GM21447 (cell line): Measurements from ENCODE around the gene TPRG1L.

Source experiments
- ATAC-seq: cut with Tn5 transposase; IDR thresholded peaks from one replicate; pipeline ENCODE4 v1.9.1; 2021; ENCODE audit not compliant: unreplicated experiment

The TPRG1L gene

DNA sequence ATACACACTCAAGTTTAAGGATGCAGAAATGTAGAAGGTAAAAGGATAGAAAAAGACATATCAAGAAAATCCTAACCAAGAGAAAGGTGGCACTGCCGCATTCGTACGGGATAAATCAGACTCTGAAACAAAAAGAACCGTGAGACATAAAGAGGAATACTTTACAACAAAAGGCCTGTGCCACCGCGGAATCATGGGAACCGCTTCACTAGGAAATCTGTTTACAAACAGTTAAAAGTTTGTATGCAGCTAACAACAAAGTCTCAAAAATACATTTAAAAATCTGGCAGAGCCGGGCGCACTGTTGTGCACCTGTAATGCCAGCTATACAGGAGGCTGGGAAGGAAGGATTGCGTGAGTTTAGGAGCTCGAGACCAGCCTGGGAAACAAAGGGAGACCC lies 17.0 kb downstream of the TPRG1L start:
- no peak for ATAC-seq

DNA sequence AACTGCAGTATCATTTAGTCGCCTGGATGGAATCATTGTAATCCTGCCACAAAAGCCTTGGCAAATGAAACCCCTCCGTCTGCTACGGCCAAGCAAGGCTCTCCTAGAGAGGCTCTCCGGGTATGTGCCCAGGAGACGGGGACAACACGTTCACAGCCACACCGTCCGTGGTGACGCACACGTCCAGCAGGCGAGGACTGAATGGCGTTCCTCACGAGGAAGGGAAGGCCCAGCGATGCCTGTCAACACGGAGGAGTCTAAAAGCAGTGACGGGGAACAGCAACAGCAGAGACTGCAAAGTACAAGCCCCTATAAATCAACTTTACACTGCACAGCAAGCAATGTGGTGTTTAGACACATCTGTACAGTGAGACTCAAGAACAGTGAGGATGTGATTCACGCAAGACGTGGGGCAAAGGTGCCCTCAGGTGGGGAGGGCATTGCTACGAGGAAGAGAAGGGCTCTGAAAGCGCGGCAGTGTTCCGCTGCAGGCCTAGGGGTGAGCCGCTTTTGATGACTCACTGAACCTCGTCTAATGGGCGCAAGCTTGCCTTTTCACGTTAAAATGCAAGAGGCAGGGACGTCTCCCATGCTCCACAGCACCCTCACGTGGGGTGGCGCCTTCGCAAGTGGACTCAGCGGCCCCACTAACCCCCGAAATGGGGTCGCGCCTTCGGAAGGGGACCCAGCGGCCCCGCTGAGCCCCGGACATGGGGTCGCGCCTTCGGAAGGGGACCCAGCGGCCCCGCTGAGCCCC lies 18.3 kb downstream of the TPRG1L start:
- no peak for ATAC-seq

DNA sequence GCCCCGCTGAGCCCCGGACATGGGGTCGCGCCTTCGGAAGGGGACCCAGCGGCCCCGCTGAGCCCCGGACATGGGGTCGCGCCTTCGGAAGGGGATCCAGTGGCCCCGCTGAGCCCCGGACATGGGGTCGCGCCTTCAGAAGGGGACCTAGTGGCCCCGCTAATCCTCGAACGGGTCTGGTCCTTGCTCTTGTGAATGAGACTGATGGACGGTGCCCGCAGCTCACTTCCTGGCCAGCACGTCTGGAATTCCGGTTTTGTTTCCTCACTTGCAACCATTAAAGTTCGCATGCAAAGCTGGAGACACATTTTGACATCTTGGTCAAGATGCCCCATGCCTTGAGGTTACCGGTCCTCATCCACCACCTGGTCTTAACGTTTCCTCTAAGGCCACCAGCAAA lies 19.5 kb downstream of the TPRG1L start:
- no peak for ATAC-seq

DNA sequence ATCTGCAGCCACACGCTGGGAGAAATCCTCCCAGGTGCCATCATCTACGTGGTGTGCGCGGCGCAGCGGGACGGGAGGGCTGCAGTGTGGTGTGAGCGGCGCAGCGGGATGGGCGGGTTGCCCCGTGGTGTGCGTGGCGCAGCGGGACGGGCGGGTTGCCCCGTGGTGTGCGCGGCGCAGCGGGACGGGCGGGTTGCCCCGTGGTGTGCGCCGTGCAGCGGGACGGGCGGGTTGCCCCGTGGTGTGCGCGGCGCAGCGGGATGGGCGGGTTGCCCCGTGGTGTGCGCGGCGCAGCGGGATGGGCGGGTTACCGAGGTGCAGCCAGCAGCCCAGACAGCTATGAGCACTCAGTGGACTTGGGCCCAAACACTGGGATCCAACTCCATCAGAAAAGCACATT lies 20.4 kb downstream of the TPRG1L start:
- no peak for ATAC-seq

DNA sequence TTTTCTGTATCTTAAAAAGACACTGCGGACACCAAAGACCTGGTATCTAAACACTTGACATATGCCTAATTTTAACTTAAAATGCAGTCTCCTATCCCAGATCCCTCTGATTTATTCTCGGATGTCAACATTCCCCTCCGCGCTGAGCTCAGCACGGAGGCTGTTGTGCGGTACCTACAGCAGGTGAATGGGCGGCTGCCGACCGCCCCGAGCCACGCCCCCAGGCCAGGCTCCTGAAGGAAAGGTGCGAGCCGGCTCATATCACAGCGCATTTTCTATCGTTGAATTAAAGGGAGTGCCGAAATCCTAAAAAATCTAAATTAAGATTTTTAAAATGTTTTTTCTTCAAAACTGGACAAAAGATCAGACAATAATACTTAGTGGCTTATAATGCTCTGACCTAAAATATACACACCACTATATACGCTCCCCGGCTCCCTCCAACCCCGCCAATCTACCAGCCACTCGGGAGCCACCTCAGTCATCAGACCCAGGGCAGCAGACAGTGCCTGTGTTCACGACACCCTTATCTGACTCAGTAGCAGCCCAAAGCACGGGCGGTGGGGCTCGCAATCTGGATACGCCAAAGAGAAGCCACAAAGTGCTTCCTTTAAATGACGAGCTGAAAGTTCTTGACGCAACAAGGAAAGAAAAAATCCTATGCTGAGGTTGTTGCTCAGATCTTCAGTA lies 21.0 kb downstream of the TPRG1L start:
- ATAC-seq, result no peak

DNA sequence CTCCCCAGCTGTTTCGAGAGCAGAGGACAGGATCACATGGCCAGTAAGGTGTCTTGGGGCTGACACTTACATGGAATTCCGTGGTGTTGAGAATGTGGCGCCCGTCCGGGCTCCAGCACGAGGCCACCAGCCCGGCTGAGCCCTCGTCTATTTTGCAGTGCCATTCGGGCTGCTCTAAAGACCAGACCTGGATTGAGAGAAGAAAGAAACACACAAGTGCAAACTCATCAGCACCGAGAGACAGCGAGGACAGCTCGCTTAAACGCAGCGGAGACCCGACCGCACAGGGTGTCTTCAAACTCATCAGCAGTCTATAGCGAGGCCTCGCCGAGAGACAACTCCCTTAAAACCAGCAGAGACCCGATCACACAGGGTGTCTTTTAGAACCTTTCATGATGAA lies 21.8 kb downstream of the TPRG1L start:
- no peak for ATAC-seq

DNA sequence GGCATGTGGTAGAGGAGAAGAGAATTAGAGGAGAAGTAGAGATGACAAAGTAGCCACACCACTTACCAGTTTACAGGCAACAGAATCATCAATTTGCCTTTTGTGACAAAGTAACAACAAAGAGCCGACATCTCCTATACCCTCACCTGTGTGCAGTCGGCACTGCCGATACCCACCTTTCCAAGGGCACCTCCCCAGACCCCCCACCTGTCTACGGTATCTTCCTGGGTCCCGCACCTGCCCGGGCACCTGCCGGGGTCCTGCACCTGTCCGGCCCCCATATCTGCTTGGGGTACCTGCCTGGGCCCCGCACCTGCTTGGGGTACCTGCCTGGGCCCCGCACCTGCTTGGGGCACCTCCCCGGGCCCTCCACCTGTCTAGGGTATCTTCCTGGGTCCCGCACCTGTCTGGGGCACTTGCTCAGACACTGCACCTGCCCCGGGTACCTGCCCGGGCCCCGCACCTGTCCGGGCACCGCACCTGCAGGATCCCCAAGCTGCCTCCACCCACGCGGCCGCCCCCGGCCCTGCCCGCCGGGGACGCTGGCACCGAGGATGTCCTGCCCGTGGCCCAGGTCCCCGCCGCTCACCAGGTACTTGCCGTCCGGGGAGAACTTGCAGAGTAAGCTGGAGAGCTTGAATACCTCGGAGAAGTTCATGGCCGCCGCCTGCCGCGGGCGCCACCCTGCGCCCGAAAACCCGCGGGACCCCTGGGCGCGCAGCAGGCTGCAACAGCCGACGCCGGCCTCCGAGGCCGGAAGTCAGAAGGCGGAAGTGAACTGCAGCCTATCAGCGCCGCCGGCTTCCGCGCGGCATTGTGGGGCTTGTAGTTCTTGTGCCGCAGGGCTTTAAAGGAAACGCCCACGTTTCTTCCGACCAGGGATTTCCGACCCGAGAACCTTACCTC lies 24.8 kb downstream of the TPRG1L start, which contains the start of gene WRAP73:
Gene WRAP73, minus strand, starts transcription at position 762 of the 906 bp plus-strand sequence. Its CDS starts 104 bp downstream, at position 658.
- peak; percentile 79 for ATAC-seq

DNA sequence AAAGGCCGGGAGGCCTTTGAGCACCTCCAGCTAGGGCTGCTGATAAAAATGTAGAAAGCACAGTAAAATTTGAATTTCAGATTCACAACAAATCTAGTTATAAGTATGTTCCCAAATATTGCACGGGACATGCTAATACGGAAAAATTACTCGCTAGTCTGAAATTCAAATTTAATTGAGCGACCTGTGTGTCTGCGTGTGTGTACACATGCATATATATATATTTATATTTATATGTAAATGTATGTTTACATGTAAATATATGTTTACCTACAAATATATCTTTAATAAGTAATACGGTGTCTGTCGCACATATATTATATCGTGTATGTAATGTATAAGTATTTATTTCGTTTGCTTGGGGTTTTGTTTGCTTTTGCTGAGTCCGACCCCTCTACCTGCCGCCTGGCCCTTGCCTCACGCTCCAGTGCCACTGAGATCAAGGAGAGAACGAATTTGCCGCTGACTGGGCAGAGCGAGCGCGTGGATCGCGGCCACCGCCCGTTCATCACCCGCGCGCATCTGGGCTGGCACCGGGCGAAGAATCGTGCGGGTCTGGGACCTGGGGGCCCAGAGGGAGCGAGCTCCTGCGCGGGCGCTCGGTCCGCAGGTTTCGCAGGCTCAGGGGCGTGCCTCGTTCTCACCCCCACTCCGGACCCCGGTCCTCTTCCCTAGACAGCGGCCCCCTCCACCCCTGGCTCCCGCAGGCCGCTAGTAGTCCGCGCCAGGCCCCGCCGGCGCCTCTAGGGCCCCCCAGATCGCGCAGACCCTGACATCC lies 25.6 kb downstream of the TPRG1L start:
- no peak for ATAC-seq

DNA sequence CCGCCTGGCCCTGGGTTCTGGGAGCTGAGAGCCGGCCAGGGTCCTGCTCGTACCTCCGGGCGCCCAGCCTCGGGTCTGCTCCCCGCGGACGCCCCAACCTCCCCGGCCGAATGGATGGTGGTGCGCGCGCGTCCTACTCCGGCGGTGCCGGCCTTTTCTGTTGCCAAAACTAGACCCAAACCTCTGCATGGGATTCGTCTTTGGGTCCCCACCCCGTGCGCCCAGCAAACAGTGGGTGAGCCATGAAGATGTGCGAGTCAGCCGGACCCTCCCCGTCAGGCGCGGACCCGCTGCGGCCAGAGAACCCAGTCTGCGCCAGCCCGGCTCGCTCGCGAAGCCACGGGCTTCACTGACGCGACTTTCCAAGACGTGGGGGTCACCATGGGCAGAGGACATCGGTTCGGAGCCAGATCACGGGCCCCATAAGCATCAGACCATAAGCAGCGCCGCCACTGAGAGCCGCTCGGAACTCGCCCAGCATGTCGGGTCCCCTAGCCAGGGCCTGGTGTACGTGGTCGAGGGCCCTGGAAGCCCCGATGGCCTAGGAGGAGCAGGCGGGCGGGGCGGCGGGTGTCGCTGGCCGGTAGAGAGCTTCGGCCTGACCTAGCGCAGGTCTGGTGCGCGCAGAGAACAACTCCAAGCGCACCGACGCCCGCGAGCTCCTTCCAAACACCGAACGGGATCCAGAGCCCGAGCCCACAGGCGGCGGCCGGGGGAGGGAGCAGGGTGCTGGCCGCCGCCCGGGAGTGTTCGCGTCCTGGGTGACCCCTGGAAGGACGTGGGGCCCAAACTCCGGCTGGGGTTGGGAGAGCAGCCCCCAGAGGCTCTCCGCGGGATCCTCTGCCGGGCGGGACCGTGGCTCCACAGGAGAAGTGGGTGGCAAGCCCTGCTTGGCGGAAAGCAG lies 26.5 kb downstream of the TPRG1L start:
- no peak for ATAC-seq

DNA sequence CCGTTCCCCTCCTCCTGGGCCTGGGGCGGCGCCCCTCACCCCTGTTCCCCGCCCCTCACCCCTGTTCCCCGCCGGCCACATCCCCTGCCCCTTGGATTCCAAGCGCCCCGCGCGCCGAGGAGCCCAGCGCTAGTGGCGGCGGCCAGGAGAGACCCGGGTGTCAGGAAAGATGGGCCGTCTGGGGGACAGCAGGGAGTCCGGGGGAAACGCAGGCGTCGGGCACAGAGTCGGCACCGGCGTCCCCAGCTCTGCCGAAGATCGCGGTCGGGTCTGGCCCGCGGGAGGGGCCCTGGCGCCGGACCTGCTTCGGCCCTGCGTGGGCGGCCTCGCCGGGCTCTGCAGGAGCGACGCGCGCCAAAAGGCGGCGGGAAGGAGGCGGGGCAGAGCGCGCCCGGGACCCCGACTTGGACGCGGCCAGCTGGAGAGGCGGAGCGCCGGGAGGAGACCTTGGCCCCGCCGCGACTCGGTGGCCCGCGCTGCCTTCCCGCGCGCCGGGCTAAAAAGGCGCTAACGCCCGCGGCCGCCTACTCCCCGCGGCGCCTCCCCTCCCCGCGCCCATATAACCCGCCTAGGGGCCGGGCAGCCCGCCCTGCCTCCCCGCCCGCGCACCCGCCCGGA lies 27.2 kb downstream of the TPRG1L start, which contains the start of gene TP73:
Gene TP73, plus strand, starts transcription at position 587 of the 618 bp plus-strand sequence. CDS start 29,850 bp downstream, outside the sequence.
- ATAC-seq, result no peak

DNA sequence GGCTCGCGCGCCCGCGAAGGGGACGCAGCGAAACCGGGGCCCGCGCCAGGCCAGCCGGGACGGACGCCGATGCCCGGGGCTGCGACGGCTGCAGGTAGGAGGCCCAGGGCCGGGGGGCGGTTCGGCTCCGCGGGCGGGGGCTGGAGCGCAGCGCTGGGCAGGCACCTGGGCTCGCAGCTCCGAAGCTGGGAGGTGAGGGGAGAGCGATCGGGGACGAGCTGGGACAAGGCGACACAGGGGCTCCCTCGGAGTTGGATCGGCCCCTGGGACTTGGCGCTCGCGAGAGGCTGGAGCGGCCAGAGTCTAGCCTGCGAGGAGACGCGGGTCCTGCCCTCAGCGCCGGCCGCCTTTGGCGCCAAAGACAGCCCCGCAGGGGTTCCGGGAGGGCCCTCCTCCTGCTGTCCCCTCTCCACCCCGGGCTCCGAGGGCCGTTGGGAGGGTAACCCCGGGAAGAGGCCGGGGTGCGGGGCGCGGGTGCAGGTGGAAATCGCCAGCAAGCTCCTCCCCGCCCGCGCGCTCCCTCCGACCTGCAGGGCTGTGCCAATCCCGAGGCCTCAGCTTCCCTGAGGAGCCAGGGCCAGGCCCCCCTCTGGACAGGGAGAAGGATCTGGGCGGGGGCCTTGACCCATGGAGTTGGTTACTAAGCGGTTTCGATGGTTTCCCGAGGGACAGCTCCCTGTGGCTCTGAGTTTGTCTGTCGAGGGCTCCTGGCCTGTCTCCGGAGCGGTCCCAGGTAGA lies 27.9 kb downstream of the TPRG1L start:
- no peak for ATAC-seq

DNA sequence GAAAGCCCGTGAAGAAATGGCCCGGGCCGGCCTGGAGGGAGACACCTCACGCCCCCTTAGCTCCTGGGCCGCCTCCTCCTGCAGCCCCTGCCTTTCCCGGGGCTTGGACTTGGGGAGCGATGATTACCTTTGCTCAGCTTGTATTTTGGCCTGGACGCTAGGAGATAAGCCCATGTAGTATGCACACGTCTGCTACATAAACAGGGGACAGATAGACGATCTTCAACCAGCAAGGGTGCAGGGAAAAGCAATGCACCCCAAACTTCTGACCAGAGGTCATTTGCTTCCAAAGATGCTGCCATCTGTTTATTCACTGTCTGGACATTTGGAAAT lies 28.4 kb downstream of the TPRG1L start:
- no peak for ATAC-seq

DNA sequence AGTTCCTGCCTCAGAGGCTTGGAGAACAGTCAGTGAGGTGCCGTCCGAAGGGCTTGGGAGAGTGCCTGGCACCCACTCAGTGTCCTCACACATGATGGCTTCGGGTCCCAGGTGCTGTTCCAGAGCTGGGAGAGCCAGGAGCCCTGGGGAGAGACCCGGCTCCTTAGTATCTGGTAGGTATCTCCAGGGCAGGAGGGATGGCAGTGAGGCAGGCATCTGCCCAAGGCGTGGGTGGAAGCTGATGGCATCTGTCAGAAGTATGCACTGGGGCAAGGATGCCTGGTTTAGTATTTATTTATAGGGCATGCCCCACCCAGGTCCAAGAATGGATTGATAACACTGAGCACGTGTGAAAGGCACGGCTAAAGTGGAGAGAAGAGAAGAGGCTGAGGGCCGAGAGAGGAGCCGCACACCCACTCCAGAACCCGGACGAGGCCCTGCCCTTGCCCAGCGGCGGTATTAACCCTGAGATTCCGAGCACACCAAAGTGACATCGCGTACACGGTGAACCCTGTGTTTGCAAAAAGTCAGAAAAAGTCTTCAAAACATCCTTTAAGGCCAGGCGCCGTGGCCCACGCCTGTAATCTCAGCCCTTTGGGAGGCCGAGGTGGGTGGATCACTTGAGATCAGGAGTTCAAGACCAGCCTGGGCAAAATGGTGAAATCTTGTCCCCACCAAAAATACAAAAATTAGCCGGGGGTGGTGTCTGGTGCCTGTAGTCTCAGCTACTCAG lies 29.9 kb downstream of the TPRG1L start:
- no peak for ATAC-seq

DNA sequence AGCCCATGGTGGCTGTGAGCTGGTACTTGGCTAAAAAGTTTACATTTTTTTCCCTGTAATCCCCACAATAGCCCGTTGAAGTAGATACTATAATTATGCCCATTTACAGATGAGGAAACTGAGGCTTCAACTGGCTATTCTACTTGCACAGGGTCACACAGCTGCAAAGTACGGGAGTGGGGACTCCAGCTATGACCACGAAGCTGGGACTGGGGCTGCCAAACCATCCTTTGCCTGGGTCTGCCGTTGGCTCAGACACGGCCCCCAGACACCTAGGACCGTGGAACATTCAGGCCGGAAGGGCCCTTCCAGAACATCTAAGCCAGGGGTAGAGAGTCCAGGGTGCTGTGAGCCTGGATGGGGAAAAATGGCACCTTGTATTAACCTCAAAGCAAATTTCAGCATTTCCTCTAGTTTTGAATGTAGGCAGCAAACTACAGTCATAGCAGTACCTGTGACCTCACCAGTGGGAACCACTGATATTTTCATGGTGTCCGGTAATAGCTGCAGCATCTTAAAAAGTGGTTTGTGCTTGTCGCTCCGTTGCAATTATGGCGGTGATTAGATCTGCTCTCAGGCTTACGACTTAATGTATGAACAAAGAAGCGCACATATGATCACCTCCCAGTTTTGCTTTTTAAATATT lies 31.8 kb downstream of the TPRG1L start:
- ATAC-seq, result peak; percentile 79

DNA sequence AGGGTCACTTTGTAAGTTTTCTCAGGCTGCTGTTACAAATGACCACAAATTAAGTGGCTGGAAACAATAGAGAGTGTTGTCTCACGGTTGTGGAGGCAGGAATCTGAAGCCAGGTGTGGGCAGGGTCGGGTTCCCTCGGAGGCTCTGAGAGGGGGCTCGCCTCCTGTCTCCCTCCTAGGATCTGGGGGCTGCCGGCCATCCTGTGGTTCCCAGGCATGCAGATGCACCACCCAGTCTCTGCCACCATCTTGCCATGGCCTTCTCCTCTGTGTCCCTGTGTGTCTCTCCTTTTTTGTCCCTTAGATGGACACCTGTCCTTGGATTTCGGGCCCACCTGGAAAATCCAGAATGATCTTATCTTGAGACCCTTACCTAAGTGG lies 32.3 kb downstream of the TPRG1L start:
- ATAC-seq, result peak; percentile 23

DNA sequence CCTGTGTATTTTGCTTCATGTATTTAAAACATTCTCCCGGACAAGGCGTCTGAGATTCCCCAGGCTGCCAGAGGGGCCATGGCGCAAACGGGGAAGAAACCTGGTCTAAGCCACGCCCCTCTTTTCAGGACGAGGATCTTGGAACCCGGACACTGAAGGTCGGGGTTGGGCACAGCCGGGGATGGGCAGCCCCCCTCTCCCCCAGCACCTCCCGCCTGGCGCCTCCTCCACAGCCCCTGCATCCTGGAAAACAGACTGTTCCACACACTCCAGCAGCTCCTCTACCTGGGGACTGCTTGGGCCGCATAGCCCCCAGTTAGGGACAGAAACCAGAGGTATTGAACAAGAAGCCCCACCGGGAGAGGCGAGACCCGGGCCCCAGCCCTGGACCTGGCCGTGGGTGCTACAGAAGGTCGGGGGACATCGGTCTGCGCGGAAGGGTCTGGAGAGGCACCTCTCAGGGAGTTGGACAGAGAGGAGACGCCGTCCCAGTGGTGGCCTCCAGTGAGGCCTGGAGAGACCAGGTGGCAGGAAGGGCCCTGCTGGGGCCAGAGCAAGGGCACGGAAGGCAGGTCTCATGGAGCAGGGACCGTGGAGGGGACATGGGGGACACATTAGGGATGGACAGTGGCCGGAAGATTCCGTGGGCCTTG lies 32.9 kb downstream of the TPRG1L start:
- ATAC-seq, result no peak

DNA sequence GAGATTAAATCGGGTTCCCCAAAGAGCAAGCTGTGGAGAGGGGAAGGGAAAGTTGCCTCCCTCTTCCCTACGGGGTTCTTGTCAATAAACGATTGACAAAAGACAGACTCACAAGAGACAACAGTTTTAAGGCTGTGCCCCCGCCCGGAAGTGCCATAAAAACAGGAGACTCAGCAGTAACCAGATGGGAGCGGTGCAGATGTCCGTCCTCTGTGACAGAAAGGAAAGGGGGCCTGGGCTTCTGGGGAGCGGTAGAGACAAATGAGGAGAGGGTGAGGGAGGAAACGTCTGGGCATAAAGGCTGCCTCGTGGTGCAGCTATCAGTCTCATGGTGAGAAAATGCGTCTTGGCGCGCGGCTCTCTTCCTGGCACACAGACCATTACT lies 33.4 kb downstream of the TPRG1L start:
- no peak for ATAC-seq
